Peyer's patch (tissue), 4 donors: ENCODE data around the gene MAN1A1.

ENCODE experiments used
- CTCF ChIP-seq, 6 experiments: fragments of 450-650 bp in 4 of 6; fragments of 200-600 bp in 2 of 6; sonication (generic) in 1 of 6; IDR thresholded peaks; one replicate each; pipeline ENCODE4 v1.5.1; 2017 to 2019; ENCODE audit warnings: antibody characterized with exemption in 6 of 6, mild to moderate bottlenecking in 3 of 6, moderate library complexity in 1 of 6
- POLR2A ChIP-seq, 2 donors: fragments of 450-650 bp; IDR thresholded peaks; one replicate each; pipeline ENCODE4 v1.5.1; 2017; ENCODE audit warnings: antibody characterized with exemption in 2 of 2, mild to moderate bottlenecking in 2 of 2, moderate library complexity in 2 of 2

GRCh38 chr6:119333063-119333609 lies 16.4 kb downstream of the MAN1A1 start:
- TF ChIP-seq CTCF (IDR thresholded peaks at IDR 0.05) = no peak
- no peak for TF ChIP-seq POLR2A (IDR thresholded peaks at IDR 0.05)
